CMK (cell line): ENCODE measurements around the gene SCRN2.

Source experiments
- DNase-seq: peaks from one replicate; pipeline ENCODE4 v3.0.0-alpha.2; 2010; ENCODE audit warnings: low read depth

SCRN2 gene

DNA sequence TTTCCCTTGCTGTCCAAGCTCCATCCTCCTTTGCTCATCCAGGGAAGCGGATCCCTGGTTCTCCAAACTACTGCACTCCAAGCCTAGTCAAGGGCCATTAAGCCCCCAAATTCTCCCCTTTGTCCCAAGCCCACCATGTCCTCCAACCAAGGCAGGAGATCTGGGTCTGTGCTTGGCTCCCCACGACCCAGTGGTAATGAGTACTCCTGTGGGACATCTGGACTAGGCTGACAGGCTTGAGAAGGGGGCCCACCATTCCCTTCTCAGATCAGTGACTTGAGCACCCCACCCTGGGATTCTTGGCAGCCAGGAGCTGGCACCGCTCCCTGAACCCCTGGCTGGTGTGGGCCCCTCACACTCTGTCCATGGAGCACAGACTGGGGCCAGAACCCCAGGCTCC, 36.6 kb downstream of the SCRN2 start:
- DNase-seq: no peak

GRCh38 chr17:47803751-47804150, 37.3 kb downstream of the SCRN2 start:
- no peak for DNase-seq

GRCh38 chr17:47803201-47803600, 37.9 kb downstream of the SCRN2 start:
- DNase-seq: no peak

GRCh38 chr17:47802341-47803022, 38.6 kb downstream of the SCRN2 start:
- no peak for DNase-seq

GRCh38 chr17:47801906-47802305, 39.2 kb downstream of the SCRN2 start:
- DNase-seq: no peak

- no peak for DNase-seq
Measured at GRCh38 chr17:47801176-47801765, 39.8 kb downstream of the SCRN2 start.

- no peak for DNase-seq
Measured at GRCh38 chr17:47800686-47801085, 40.4 kb downstream of the SCRN2 start.

- no peak for DNase-seq
Measured at GRCh38 chr17:47797797-47798196, 43.3 kb downstream of the SCRN2 start.

- no peak for DNase-seq
Measured at GRCh38 chr17:47792979-47793378, 48.1 kb downstream of the SCRN2 start.

GRCh38 chr17:47792457-47792856, 48.6 kb downstream of the SCRN2 start:
- no peak for DNase-seq

DNA sequence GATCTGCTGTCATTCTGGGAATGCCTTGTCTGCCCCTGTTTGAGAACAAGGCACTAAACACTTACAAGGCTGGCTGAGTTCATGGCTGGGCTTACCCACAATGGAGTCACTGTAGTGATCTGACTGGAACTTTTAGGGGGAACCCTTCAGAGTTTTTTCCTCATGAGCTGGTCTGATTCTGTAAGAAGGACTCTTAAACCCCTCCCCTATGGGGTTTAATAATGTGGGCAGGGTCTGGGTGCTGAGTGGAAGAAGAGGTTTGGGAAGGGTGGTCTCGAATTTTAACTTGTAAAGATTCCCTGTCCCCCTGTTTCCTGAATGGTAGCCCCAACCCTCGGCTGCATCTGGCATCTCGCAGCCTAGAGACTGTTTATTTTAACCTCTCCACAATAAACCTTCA, 50.0 kb downstream of the SCRN2 start:
- no peak for DNase-seq

DNA sequence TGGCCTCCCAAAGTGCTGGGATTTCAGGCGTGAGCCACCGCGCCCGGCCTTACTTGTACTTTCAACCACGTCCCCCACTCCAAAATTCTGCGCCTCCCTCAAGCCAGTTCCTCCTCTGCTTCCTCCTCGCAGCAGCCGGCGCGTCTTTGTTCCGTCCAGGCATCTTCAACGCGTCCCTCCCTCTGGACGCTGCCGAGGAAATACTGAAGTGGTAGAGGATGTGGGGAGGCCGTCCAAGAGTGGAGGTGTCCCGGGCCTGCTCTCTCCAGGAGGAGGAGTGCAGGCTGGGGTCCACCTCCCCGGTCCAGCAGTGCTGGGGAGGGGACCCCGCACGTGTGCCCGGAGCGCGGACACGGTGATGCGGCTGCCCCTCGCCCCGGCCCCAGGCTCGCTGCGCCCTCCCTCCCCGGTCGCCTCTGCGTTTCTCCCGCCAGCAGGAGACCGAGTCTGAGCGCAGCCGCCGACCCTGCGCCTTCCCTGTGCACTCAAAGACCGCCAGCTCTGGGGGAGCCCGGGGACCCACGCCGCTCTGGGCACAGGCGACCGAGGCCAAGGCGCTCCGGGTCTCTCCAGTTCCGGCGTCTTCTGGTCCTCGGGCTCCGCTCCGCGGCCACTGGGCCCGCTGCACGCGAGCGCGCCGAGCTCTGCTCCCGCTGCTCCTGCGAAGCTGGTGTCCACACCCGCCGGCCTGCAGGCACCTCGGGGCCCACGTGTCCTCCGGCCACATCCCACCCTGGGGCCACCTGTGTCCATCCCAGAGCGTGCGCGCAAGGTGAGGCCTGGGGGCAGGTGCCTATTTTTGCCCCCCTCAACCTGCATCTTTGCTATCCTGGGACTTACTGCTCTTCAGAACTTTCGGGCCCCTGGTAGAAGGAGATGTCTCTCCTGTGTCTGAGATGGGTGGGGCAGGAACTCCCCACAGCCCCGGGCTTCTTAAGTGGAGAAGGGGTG, 51.2 kb downstream of the SCRN2 start:
- DNase-seq: no peak
